Activated CD8-positive, alpha-beta memory T cell treated with anti-CD3 and anti-CD28 coated beads, Interleukin-2, amount 50 U/mL, for 1 hour (primary cell): ENCODE results near the gene NLGN2.

Experiments
- DNase-seq: peaks from one replicate; pipeline ENCODE4 v3.0.0-alpha.2; 2020; ENCODE audit errors: extremely low read depth

Gene NLGN2

GRCh38 chr17:7414837-7415236, 7.2 kb downstream of the NLGN2 start:
- no peak for DNase-seq

DNA sequence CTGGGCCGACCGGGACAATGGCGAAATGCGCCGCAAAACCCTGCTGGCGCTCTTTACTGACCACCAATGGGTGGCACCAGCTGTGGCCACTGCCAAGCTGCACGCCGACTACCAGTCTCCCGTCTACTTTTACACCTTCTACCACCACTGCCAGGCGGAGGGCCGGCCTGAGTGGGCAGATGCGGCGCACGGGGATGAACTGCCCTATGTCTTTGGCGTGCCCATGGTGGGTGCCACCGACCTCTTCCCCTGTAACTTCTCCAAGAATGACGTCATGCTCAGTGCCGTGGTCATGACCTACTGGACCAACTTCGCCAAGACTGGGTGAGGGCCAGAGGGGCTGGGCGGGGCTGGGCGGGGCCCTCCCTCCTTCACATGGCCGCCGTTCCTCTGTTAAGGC, 8.1 kb downstream of the NLGN2 start:
- no peak for DNase-seq

- DNase-seq = no peak
Measured at GRCh38 chr17:7416323-7416722, 8.7 kb downstream of the NLGN2 start.

DNA sequence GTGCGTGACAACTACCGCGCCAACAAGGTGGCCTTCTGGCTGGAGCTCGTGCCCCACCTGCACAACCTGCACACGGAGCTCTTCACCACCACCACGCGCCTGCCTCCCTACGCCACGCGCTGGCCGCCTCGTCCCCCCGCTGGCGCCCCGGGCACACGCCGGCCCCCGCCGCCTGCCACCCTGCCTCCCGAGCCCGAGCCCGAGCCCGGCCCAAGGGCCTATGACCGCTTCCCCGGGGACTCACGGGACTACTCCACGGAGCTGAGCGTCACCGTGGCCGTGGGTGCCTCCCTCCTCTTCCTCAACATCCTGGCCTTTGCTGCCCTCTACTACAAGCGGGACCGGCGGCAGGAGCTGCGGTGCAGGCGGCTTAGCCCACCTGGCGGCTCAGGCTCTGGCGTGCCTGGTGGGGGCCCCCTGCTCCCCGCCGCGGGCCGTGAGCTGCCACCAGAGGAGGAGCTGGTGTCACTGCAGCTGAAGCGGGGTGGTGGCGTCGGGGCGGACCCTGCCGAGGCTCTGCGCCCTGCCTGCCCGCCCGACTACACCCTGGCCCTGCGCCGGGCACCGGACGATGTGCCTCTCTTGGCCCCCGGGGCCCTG, 9.5 kb downstream of the NLGN2 start:
- no peak for DNase-seq

- no peak for DNase-seq
Measured at GRCh38 chr17:7418472-7419152, 11.0 kb downstream of the NLGN2 start.

- DNase-seq = no peak
Measured at GRCh38 chr17:7419819-7420610, 12.4 kb downstream of the NLGN2 start, which contains the start of gene SPEM1. TSS of gene SPEM1 (plus strand) at chr17:7420324. CDS start at chr17:7420385, 61 bp downstream.

- no peak for DNase-seq
Measured at GRCh38 chr17:7421186-7421585, 13.5 kb downstream of the NLGN2 start.

DNA sequence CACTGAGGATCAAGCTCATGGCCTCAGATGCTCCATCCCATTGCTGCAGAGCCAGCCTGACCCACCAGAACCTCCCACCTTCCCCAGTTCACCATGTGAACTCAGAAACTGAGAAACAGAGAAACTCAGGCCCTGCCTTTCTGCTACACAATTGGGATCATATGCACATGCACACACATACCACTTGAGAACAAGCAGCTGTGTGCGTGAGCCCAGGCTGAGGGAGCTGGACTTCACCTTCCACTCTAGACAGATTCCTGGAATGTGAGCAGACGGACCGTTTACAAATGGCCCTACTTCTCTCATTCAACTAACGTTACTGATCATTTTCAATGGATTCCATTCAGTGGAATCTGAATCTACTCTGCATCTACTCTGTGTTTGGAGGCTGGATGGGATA, 16.0 kb downstream of the NLGN2 start:
- DNase-seq = no peak

DNA sequence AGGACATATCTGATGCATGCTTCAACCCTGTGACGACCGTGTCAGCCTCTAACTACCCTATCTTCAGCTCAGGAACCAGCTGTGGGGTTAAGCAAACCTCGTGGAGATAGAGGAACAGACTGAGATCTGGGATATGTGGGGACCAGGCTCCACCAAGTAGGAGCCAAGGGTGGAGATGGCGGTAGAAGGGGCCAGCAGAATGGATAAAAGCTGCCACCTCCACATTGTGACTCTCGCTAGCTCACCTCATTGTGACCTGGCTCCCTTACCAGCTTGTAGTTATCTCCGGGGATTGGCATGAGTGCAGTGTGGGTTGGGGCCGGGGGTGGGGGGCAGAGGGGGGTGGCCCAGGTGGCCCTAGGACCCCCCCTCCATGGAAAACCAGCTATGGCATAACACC, 17.7 kb downstream of the NLGN2 start, which contains the start of gene SPEM2:
SPEM2 (plus strand) TSS at position 301 of the 400 bp plus-strand sequence; CDS start at position 374, 73 bp downstream.
- DNase-seq = no peak

GRCh38 chr17:7425756-7426155, 18.1 kb downstream of the NLGN2 start:
- no peak for DNase-seq

DNA sequence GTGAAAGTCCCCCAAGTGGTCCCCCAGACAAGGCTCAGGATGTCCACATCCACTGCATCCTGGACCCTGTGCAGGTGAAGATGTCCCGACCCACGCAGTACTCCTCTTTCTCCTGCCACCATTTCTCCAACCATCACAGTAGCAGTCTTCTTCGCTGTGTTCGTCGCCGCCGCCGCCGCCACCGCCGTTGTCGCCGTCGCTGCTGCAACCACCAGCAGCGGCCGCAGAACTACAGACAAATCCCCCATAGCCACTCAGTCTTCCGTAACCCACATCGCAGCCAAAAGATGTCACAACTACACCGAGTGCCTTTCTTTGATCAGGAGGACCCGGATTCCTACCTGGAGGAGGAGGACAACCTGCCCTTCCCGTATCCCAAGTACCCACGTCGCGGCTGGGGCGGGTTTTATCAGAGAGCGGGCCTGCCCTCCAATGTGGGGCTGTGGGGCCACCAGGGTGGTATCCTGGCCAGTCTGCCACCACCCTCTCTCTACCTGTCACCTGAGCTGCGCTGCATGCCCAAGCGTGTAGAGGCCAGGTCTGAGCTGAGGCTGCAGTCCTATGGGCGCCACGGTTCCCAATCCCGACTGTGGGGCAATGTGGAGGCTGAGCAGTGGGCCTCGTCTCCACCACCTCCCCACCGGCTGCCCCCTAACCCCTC, 18.7 kb downstream of the NLGN2 start:
- DNase-seq = no peak

DNA sequence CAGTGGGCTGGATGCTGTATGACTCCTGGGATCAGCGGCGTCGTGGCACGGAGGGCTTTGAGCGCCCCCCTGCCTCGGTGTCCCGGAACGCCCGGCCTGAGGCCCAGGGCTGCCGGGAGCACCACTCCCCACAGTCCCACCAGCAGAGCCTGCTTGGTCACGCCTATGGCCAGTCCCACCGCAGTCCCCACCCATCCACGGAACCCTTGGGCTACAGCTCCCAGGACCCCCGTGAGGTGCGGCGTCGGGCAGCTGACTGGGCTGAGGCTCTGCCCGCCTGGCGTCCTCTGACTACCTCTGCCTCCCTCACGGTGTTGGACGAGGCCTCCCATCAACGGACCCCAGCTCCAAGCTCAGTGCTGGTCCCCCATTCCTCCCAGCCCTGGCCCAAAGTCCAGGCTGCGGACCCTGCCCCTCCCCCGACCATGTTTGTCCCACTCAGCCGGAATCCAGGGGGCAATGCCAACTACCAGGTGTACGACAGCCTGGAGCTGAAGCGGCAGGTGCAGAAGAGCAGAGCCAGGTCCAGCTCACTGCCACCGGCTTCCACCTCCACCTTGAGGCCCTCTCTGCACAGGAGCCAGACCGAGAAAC, 19.3 kb downstream of the NLGN2 start:
- DNase-seq = no peak

DNA sequence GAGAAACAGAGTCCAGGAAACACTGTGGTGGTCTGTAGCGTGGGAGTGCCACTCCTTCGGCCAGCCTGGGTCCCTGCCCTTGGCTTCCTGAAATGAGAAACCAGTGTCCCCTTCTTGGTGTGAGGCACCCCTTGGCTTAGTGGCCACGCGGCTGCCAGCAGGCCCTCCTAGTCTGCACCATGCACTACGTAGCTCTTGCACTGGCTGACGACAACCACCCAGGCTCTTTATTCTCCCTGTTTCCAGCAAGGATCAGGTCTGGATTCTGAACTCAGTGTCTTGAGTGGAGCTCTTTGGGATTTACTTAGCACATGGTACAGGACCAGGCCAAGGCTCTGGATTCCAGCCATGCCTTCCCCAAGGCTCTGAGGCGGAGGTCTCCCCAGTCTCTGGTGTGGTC, 19.9 kb downstream of the NLGN2 start:
- DNase-seq = no peak

DNA sequence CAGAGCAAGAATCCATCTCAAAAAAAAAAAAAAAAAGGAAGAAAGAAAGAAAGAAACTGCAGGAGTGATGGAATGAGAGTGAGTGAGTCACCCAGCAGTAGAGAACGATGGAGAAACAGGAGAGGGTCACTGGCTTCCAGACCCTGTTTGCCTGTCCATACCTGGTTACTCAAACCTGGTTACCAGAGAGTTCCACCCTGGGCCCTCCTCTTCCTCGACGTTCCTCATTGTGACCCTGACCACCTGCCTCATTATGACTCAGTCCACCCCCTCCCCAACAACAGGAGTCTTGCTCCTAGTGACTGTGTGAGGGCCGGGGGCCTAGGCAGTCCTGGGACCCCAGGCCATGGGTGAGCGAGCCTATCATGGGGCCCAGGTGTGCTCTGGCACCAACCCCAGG, 20.9 kb downstream of the NLGN2 start, which contains the start of gene SPEM3:
SPEM3 (plus strand) TSS at position 301 of the 400 bp plus-strand sequence; CDS start at position 347, 46 bp downstream.
- no peak for DNase-seq

- DNase-seq = no peak
Measured at GRCh38 chr17:7429722-7430121, 22.1 kb downstream of the NLGN2 start.

DNA sequence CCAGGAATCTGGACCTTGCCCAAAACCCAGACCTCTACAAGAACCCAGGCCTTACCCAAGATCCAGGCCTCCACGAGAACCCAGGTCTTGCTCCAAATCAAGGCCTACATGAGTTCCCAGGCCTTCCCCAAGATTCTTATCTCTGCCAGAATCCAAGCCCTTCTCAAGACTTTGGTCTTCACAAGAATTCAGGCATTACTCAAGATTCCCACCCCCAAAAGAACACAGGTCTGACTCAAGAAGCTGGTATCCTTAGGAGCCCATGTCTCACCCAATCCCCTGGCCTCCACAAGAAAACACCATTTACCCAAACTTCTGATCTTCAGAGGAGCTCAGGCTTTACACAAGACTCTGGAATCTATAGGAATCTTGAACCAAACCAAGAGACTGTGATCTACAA, 23.6 kb downstream of the NLGN2 start:
- DNase-seq = no peak

- no peak for DNase-seq
Measured at GRCh38 chr17:7432296-7432695, 24.7 kb downstream of the NLGN2 start.

DNA sequence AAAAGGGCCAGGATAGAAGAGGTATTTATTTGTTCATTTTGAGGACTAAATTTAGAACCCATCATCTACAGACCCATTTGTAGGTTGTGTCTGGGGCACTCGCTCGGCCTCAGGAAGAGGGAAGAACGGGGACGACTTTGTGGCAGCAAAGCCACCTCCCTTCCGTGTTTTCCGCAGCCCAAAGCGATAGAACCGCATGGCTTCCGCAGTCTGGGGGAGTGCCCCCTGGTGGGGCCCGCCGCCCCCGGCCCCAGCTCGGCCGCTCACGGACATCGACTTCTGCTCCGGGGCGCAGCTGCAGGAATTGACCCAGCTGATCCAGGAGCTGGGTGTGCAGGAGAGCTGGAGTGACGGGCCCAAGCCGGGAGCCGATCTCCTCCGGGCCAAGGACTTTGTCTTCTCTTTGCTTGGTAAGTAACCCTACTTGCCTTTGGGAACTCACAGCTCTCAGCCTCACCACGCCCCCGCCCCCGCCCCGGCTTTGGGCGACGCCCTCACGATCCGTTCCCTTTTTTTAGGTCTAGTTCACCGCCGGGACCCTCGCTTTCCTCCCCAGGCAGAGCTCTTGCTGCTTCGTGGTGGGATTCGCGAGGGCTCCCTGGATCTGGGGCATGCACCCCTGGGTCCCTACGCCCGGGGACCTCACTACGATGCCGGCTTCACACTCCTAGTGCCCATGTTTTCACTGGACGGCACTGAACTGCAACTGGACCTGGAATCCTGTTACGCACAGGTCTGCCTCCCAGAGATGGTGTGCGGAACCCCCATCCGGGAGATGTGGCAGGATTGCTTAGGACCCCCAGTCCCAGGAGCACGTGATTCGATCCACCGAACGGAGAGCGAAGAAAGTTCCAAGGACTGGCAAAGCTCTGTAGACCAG, 28.3 kb downstream of the NLGN2 start:
- DNase-seq = no peak

DNA sequence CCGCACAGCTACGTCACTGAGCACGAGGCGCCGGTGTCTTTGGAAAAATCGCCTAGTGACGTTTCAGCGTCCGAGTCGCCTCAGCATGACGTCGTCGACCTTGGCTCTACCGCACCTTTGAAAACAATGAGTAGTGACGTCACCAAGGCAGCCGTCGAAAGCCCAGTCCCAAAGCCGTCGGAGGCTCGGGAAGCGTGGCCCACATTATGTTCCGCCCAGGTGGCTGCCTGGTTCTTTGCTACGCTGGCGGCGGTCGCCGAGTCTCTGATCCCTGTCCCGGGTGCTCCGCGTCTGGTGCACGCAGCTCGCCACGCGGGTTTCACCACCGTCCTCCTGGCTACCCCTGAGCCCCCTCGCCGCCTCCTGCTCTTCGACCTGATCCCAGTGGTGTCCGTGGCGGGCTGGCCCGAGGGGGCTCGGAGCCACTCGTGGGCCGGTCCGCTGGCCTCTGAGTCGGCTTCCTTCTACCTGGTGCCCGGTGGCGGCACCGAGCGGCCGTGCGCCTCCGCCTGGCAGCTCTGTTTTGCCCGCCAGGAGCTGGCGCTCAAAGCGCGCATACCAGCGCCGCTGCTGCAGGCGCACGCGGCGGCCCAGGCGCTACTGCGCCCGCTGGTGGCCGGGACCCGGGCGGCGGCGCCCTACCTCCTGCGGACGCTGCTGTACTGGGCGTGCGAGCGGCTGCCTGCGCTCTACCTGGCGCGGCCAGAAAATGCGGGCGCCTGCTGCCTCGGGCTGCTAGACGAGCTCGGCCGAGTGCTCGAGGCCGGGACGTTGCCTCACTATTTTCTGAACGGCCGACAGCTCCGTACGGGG, 29.1 kb downstream of the NLGN2 start:
- peak; percentile 58 for DNase-seq

DNA sequence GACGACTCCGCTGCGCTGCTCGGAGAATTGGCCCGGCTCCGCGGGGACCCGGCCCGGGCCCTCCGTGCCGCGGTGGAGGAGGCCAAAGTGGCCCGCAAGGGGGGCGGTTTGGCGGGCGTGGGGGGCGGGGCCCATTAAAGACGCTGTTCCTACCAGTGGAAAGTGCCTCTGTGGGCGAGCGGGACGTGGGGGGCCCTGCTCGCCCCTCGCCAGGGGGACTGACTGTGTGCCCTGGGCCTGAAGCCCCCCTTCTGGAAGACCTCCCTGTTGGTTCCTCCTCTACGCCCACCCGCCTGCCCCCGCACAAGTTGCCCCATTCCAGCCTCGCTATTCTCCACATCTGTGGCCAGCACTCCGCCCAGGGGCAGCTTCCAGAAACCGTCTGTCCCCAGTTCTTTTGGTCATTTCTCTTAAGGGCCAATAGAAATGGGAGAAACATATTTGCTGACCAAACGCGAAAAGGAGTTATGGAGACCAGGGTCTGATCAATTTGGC, 29.8 kb downstream of the NLGN2 start:
- no peak for DNase-seq
